HG03442 (cell line): ENCODE results near the gene SHD.
A peak's percentile ranks its signal among the peaks of the same experiment; 100 is the strongest.
"Not testable (repeated sequence)": the region's sequence is repeated elsewhere in the genome, so short reads cannot be mapped to it uniquely, and the experiment has no call there.

Source experiments
- ATAC-seq: cut with Tn5 transposase; IDR thresholded peaks from one replicate; pipeline ENCODE4 v1.9.1; 2021; ENCODE audit warnings: mild to moderate bottlenecking, moderate library complexity; ENCODE audit not compliant: unreplicated experiment

The SHD gene

DNA sequence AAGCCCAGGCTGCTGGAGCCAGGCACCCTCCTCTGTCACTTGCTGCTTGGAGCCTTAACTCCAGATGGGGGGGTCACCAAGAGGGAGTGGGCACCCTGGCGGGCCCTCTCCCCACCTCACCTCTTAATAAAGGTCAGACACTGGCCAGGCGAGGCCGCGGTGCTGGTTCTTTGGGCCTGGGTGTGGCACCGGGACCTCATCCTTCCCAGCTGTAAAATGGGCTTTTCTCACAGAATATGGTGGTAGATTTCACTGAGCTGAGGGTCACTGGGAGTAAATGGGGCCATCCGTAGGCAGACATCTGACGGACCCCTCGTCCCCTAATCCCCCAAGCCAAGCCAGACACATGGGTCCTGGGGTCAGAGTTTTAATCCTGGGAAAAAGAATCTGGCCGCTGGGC is 44.6 kb downstream of the SHD start:
- no peak for ATAC-seq

DNA sequence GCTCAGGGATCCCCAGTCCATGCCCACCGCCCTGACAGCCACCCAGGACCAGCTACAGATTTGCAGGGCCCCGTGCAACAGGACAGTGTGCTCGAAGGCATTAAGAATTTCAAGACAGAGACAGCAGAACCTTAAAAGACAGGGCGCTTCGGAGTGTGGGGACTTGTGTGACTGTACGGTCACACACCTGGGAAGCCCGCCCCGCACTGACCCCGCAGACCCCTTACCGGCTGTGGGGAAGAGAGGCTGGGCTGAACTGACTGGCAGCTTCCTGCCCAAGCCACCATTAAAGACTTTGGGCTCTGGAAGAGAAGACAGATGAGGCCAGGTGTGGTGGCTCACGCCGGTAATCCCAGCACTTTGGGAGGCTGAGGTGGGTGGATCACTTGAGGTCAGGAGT is 45.2 kb downstream of the SHD start:
- ATAC-seq: no peak

DNA sequence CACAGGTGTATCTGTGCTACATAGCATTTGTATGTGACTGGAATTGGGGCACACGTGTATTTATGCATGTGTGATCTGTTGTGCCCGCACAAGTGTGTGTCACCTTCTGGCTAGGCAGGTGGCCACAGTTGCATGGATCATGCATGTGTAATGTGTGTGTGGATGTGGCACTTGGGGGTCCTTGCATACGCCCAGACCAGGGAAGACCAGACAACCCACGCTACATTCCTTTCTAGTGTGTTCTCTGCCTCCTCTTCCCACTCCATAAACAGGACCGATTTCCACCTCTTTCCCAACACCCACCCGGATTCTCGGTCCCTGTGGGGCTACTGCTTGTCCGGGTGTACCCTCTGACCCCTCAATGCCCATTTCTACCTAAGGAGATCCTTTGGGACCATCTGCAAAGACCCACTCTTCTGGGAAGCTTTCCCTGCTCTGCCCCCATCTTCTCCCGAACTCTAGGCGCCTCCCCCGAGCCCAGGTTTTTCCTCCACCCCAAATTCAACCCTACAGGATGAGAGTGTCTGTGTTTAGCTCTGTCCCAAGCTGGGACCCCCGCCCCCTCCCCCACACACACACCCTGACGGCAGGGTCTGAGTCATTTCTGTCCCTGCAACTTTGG is 47.3 kb downstream of the SHD start:
- no peak for ATAC-seq

DNA sequence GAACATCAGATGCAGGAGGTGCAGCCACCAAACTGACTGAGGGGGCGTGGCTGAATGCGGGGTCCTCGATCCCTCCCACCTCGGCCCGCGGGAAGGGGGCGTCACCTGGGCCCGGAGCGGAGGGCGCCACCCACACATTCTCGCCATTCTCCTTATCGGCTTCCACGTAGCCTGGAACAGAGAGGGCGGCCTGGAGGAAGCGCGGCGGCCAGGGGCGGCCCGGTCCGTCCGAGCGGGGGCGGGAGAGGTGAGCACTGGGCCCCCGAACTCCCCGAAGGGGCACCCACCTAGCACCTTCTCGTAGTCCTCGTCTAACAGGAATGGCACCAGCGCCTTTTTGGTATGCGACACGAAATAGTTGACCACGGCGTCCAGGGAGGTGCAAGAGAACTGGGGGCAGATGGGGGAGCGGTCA is 47.8 kb downstream of the SHD start:
- ATAC-seq: no peak

DNA sequence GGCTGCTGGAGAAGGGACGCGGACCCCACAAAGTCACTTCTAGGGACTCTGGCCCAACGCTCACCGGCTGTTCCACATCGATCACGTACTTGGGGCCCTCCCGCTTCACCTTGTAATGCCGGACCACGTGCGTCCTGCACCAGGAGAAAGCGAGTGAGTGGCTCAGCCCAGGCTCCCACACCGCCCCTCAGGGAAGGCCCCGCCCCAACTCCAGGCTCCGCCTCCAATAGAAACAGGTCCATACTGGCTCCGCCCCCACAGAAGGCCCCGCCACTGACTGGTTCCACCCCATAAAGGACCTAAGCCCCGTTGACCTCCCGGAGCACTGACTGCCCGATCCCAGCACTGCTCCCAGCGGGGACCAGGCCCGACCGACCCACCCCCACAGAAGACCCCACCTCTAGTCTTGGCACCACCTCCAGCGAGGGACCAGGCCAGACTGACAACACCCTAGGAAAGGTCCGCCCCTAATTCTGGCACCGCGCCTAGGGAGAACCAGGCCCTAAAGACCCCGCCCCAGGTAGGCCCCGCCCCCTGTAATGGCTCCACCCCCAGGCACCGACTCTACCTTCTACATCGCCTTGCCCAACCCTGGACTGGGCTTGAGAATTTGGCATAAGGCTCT is 48.3 kb downstream of the SHD start:
- ATAC-seq: no peak

DNA sequence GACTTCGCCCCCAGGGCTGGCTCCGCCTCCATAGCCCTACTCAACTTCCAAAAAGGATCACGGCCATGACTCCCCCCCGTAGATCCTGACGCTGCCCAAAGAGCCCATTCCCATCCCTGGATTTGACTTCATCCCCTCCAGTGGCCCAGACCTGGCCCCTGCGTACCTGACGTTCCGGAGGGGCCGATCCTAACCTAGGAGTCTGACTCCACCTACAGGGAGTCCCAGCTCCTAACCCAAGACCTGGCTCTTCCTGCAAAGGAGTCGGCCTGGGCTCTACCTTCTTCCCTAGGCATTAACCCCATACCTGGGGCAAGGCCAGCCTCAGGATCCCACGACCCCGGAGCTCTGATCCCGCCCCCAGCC is 48.8 kb downstream of the SHD start:
- ATAC-seq: no peak

DNA sequence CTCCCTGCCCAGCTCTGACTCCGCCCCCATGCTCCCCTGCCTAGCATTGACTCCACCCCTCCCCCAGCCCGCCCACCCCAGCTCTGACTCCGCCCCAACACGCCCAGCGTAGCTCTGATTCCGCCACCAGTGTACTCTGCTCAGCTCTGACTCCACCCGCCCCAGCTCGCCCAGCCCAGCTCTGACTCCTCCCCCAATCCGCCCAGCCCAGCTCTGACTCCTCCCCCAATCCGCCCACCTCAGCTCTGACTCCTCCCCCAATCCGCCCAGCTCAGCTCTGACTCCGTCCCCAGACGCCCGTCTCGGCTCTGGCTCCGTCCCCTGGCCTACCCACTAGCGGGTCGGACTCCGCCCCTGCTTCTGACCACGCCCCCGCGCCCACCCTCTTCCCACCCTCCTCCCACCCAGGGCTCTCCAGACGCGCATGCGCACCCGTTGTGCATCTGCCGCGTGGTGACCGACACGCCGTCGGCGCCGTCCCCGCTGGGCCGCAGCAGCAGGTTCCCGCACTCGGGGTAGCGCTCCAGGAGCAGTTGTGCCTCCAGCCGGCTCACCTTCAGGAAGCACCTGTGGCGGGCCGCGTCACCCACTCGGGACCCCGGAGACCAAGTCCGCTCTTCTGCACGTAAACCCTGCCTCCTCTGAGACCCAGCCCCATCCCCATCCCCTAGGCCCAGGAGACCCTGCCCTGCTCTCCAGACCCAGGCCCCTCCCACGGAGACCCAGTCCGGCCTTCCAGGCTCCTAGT is 49.4 kb downstream of the SHD start:
- peak; percentile 71 for ATAC-seq

DNA sequence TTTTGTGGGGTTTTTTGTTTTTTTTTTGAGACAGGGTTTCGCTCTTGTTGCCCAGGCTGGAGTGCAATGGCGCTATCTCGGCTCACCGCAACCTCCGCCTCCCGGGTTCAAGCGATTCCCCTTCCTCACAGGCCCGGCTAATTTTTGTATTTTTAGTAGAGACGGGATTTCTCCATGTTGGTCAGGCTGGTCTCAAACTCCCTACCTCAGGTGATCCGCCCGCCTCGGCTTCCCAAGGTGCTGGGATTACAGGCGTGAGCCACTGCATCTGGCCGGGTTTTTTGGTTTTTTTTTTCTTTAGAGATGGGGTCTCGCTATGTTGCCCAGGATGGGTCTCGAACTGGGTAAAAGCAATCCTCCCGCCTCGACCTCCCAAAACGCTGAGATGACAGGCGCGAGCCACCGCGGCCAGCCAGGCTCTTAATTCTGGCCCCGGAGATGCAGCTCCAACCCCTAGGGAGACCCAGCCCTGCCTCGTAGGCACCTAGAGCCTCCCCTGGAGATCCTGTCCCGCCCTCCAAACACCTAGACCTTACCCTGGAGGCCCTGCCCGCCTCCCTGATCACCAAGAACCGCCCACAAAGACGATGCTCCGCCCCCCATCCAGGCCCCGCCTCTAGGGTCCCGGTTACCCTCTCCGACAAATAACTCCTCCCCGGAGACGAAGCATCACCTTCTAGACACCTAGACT is 50.1 kb downstream of the SHD start:
- not testable (repeated sequence) for ATAC-seq

DNA sequence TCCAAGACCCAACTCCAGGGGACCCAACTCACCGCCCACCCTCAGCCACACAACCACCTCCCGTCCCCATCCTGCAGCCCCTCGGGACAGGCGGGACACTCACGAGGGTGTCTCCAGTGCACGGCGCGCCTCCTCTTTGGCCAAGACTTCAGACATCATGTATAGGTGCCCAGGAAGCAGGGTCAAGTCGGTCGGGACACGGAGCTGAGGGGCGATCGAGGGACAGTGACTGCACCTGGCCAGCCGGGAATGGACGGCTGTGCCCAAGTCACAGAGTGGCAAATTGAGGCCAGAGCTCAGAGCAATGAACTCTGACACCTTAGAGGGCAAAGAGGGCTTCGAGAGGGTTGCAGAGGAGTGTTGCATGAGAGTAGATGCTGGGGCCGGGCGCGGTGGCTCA is 50.8 kb downstream of the SHD start:
- ATAC-seq: no peak

DNA sequence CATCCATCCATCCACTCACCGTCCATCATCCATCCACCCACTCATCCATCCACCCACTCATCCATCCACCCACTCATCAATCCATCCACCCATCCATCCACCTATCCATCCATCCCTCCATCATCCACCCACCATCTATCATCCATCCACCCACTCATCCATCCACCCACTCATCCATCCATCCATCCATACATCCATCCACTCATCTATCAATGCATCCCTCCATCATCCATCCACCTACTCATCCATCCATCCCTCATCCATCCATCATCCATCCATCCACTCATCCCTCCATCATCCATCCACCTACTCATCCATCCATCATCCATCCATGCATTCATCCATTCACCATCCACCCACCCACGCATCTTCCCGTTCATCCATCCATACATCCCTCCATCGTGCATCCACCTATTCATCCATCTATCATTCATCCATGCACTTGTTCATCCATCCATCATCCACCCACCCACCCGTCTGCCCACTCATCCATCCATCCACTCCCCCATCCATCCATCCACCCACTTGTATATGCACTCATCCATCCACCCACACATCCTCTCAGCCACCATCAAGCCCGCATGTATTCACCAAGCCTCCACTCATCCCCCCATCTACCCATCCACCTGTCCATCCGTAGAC is 56.0 kb downstream of the SHD start:
- ATAC-seq: no peak

DNA sequence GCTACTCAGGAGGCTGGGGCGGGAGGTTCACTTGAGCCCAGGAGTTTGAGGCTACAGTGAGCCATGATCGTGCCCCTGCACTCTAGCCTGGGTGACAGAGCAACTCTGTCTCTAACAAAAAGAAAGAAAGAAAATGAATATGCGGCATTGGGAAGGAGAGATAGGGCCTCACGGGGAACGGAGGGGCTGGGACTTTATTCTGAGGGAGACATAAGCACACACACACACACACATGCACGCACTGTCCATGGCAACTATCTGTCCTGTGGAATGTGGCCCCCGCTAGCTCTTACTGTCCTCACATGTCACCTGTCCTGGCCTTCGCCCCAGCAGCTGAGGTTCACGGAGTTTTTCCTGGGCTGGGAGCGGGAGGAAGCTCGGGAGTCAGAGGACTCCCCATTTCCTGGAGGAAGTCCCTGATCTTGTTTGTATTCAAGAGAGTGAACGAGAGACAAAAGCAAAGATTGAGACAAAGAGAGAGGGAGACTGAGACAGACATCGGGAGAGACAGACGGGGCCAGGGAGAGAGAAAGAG is 58.9 kb downstream of the SHD start:
- ATAC-seq: no peak

DNA sequence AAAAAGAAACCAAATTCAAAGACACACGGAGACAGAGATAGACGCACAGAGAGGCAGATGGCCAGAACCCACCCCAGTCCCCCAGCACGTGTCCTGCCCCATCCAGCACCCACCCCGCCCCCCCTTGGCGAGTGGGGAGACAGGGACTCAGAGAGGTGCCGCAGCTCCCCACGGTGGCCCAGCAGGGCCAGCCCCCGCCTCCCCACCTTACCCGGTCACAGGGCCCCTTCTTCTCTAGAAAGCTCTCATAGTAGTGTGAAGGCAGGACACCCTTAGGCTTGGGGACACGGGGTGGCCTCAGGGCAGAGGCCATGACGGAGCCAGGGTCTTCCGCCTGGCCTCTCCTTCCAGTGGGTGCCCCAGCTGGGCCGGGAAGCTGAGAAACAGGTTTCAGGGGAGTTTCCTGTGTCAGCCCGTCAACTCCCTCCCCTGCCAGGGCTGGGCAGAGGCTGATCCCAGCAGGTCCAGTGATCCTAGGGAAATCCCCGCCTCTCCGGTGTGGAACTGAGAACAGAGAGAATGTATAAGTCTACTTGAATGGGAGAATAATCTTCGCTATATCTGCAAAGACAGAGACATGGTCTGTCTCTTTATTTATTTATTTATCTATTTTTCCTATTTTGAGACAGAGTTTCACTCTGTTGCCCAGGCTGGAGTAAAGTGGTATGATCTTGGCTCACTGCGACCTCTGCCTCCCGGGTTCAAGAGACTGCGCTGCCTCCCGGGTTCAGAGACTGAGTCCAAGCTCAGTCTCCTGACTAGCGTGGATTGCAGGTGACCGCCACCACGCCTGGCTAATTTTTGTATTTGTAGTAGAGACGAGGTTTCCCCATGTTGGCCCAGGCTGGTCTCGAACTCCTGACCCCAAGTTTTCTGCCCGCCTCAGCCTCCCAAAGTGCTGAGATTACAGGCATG is 59.6 kb downstream of the SHD start, which contains the start of gene STAP2:
Gene STAP2 (minus strand): TSS at position 387 of the 915 bp plus-strand sequence. CDS start 74 bp downstream, at position 313.
- ATAC-seq: no peak
